ENCODE results near the gene PFKP. TPM values are rescaled to one million over a fixed set of nuclear protein-coding genes. Genes with fewer than 3 reads are reported as not detected.

PFKP gene
- total RNA-seq, 4 donors from 2014 or later: 53.9 to 93.9 (median 66.2) TPM

DNA sequence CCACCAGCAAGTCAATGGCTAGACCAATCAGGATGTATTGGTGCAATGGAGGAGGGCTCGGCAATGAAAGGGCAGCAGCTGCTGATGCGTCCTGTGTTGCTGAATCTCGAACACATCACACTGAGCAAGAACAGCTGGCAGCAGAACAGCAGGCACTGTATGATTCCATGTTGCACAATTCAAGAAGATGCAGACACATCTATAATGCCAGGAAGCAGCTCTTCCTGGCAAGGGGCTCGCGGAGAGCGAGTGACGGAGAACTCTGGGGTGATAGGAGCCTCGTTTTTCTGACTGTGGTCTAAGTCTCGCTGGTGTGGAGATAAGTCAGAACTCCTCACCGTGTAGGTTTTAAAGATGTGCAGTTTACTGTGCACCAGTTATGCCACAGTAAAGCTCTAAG, 24.8 kb upstream of the PFKP start:
- DNase-seq: no peak
- Histone ChIP-seq H3K4me1 (peaks cover 8 to 20% (median 12%) of the 10 kb centered on the region in 4 donors), H3K36me3 (no peaks in the 10 kb centered on the region), H3K27ac (no peak overlapping the region), H3K27me3 (no peaks in the 10 kb centered on the region), H3K9me3 (no peaks in the 10 kb centered on the region), H3K4me3 (no peak overlapping the region)
- intact Hi-C loops (cut with DNase I; ENCODE audit: low total_unique reads): loop anchor here (10.0 kb wide), 1 partner anchor 108 kb away; no protein-coding TSS in a partner anchor
- in situ Hi-C loops (cut with MboI; ENCODE audit: low pct_ligation_motif_present in 1 of 4, low pct_unique_long_range_greater_than_20kb in 1 of 4, low sequenced_read_pairs in 3 of 4): loop anchor here (5.0 to 25.0 kb wide), 3 partner anchors 105 to 110 kb away; no protein-coding TSS in a partner anchor
- 73 to 77% methylated on average over 6 to 10 of the region's 10 CpGs for WGBS, 2 donors (ENCODE audit: low coverage in 1 of 2)
- TF ChIP-seq EP300 (IDR thresholded peaks at IDR 0.05; ENCODE audit: low read depth) (no peak), POLR2AphosphoS5 (IDR thresholded peaks at IDR 0.05) (no peak), POLR2A (IDR thresholded peaks at IDR 0.05) (no peak)
- TF ChIP-seq, protein P1, sequence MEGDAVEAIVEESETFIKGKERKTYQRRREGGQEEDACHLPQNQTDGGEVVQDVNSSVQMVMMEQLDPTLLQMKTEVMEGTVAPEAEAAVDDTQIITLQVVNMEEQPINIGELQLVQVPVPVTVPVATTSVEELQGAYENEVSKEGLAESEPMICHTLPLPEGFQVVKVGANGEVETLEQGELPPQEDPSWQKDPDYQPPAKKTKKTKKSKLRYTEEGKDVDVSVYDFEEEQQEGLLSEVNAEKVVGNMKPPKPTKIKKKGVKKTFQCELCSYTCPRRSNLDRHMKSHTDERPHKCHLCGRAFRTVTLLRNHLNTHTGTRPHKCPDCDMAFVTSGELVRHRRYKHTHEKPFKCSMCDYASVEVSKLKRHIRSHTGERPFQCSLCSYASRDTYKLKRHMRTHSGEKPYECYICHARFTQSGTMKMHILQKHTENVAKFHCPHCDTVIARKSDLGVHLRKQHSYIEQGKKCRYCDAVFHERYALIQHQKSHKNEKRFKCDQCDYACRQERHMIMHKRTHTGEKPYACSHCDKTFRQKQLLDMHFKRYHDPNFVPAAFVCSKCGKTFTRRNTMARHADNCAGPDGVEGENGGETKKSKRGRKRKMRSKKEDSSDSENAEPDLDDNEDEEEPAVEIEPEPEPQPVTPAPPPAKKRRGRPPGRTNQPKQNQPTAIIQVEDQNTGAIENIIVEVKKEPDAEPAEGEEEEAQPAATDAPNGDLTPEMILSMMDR (IDR thresholded peaks at IDR 0.05): no peak

DNA sequence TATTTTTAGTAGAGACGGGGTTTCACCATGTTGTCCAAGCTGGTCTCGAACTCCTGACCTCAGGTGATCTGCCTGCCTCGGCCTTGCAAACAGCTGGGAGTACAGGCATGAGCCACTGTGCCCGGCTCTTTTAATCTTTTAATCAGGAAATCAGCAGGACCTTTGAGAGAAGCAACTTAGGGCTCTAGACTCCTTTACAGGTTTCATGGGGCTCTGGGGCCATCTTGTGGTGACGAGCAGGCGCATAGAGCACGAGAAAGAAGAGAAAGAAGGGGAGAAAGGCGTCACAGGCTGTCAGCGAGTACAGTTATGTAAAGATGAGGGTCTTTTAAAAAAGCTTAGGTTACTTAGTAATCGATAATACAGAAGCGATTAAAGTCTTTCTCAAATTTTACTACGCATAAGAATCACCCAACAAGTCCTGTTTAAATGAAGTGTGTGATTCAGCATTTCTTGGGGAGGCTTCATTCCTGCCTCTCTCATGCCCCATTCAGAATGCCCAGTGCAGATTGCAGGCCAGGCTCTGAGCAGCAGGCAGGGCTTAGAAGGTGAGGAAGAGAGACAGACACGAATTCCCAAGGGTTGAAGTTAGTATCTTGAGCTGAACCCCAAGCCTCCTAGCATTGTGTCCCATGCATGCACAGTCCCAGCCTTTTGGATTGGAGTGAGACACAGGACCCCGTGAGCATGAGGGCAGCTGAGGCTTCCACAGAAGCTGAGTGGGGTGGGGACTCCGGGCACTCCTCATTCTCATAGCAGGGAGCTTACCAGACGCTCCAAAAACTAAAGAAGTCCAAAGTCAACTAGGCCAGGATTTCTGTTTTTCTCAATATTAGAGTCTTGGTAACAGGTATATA, 23.6 kb upstream of the PFKP start:
- intact Hi-C loops (cut with DNase I; ENCODE audit: low total_unique reads): loop anchor here (10.0 kb wide), 1 partner anchor 109 kb away; no protein-coding TSS in a partner anchor
- in situ Hi-C loops (cut with MboI; ENCODE audit: low pct_ligation_motif_present in 1 of 4, low pct_unique_long_range_greater_than_20kb in 1 of 4, low sequenced_read_pairs in 3 of 4): loop anchor here (5.0 to 25.0 kb wide), 3 partner anchors 106 to 111 kb away; no protein-coding TSS in a partner anchor

DNA sequence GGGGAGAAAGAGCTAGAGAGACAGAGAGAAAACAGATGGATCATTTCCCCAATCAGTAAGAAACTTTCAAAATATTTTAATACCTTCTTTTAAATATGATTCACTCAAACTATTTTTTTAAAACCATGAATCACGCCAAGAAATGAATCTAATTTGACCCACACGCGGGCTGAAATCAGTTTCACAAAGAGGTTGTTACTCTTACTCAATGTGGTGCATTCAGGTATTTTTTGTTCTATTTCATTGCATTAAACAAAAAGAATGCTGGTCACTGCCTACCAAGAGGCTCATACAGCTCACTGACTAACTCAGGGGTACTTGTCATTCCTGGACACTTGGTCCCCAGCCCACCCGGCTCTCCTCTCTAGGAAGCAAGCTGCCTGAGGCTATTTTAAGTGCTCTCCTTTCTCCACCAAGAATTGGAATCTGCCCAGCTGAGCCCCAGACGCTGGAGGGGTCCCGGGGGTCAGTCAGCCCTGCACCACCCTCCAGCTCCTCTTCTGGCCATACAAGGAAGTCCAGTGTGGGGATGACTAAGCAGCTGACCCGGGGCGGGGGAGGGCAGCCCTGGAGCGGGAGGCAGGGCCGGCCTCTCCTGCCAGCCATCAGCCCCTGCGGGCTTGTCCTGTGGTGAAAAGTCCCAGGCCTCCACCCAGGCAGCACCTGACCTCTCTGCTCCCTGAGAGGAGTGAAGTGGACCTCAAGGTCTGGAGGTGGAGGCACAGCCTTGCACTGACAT, 21.7 kb upstream of the PFKP start:
- Histone ChIP-seq H3K27ac (peak overlapping the region; percentile 47 to 69 (median 57)), H3K27me3 (no peaks in the 10 kb centered on the region), H3K36me3 (no peaks in the 10 kb centered on the region), H3K4me1 (peaks cover 8 to 20% (median 12%) of the 10 kb centered on the region in 4 donors), H3K9me3 (no peaks in the 10 kb centered on the region), H3K4me3 (no peak overlapping the region)
- WGBS, 2 donors (ENCODE audit: low coverage in 1 of 2): 32 to 51% methylated on average over 3 to 10 of the region's 11 CpGs
- peak; percentile 37 for DNase-seq
- in situ Hi-C loops (cut with MboI; ENCODE audit: low pct_ligation_motif_present in 1 of 4, low pct_unique_long_range_greater_than_20kb in 1 of 4, low sequenced_read_pairs in 3 of 4): loop anchor here in 3 of 4 donors (10.0 to 25.0 kb wide), 2 partner anchors 108 to 111 kb away; no protein-coding TSS in a partner anchor
- intact Hi-C loops (cut with DNase I; ENCODE audit: low total_unique reads): loop anchor here (10.0 kb wide), 1 partner anchor 111 kb away; no protein-coding TSS in a partner anchor
- no peak for TF ChIP-seq EP300 (IDR thresholded peaks at IDR 0.05; ENCODE audit: low read depth)
- TF ChIP-seq POLR2A (IDR thresholded peaks at IDR 0.05): no peak
- TF ChIP-seq, protein P1 (IDR thresholded peaks at IDR 0.05): peak in 3 of 5 experiments; percentile 11 to 19 (median 12)

More for the DNA sequence above, 23.6 kb upstream of the PFKP start:
- Histone ChIP-seq H3K4me1 (peaks cover 8 to 20% (median 12%) of the 10 kb centered on the region in 4 donors), H3K4me3 (no peak overlapping the region), H3K27me3 (no peaks in the 10 kb centered on the region), H3K9me3 (no peaks in the 10 kb centered on the region), H3K36me3 (no peaks in the 10 kb centered on the region), H3K27ac (peak overlapping the region in 2 of 4 donors; percentile 34 to 49)
- peak; percentile 72 for DNase-seq
- TF ChIP-seq POLR2A (IDR thresholded peaks at IDR 0.05): no peak
- TF ChIP-seq, protein P1 (IDR thresholded peaks at IDR 0.05): peak; percentile 58 to 74 (median 67)
- 4 to 20% methylated on average over 8 to 16 of the region's 16 CpGs for WGBS, 2 donors (ENCODE audit: low coverage in 1 of 2)
